Vagina (tissue), 2 donors: ENCODE data around the gene MAB21L4. TPM values are rescaled to one million over a fixed set of nuclear protein-coding genes. Genes with fewer than 3 reads are reported as not detected.

Experiments used
- DNase-seq, 2 donors: peaks; one replicate each; pipeline ENCODE4 v3.0.0-alpha.2; 2017; ENCODE audit errors: extremely low spot score in 2 of 2
- H3K27ac ChIP-seq: fragments of 200-600 bp; sonication (generic); one replicate; pipeline ENCODE4 v1.5.1; 2019
- H3K27me3 ChIP-seq: fragments of 200-600 bp; sonication (generic); one replicate; pipeline ENCODE4 v1.5.1; 2019
- H3K36me3 ChIP-seq, 2 donors: fragments of 200-600 bp; sonication (generic); one replicate each; pipeline ENCODE4 v1.5.1; 2017 to 2019
- H3K4me1 ChIP-seq: fragments of 200-600 bp; sonication (generic); one replicate; pipeline ENCODE4 v1.5.1; 2019
- H3K4me3 ChIP-seq, 2 donors: fragments of 200-600 bp; sonication (generic); 1 replicate in 1 of 2; 2 replicates in 1 of 2; pipeline ENCODE4 v1.5.1; 2016 to 2019
- H3K9me3 ChIP-seq: fragments of 200-600 bp; sonication (generic); one replicate; pipeline ENCODE4 v1.5.1; 2019
- POLR2A ChIP-seq, 2 donors: fragments of 450-650 bp; IDR thresholded peaks; one replicate each; pipeline ENCODE4 v1.6.1; 2017; ENCODE audit warnings: antibody characterized with exemption in 2 of 2, mild to moderate bottlenecking in 2 of 2, moderate library complexity in 2 of 2
- POLR2AphosphoS5 ChIP-seq, 2 donors: sonication (generic); formaldehyde crosslinking; IDR thresholded peaks; one replicate each; pipeline ENCODE4 v1.9.0; 2017; ENCODE audit warnings: antibody characterized with exemption in 2 of 2, mild to moderate bottlenecking in 2 of 2, low read depth in 1 of 2; ENCODE audit not compliant: insufficient read depth in 1 of 2
- intact Hi-C: fragments of 100-400 bp; cut with DNase I; formaldehyde crosslinking; loops from one replicate; pipeline ENCODE4 v1.15.1; 2023
- total RNA-seq: library from RNA; depleted of rRNA; stranded (reverse); fragments of >200 nt; gene quantifications from one replicate; pipeline ENCODE4 v1.2.3, GENCODE V29; 2016
- TF ChIP-seq, protein P1 (sequence below), 3 experiments: fragments of 450-650 bp in 2 of 3; fragments of 200-600 bp in 1 of 3; sonication (generic) in 1 of 3; IDR thresholded peaks; one replicate each; pipeline ENCODE4 v1.5.1; 2017 to 2019; ENCODE audit warnings: antibody characterized with exemption in 3 of 3, mild to moderate bottlenecking in 2 of 3, moderate library complexity in 2 of 3

The MAB21L4 gene
- total RNA-seq, 1 donor from 2014 or later, result 21.1 TPM

DNA sequence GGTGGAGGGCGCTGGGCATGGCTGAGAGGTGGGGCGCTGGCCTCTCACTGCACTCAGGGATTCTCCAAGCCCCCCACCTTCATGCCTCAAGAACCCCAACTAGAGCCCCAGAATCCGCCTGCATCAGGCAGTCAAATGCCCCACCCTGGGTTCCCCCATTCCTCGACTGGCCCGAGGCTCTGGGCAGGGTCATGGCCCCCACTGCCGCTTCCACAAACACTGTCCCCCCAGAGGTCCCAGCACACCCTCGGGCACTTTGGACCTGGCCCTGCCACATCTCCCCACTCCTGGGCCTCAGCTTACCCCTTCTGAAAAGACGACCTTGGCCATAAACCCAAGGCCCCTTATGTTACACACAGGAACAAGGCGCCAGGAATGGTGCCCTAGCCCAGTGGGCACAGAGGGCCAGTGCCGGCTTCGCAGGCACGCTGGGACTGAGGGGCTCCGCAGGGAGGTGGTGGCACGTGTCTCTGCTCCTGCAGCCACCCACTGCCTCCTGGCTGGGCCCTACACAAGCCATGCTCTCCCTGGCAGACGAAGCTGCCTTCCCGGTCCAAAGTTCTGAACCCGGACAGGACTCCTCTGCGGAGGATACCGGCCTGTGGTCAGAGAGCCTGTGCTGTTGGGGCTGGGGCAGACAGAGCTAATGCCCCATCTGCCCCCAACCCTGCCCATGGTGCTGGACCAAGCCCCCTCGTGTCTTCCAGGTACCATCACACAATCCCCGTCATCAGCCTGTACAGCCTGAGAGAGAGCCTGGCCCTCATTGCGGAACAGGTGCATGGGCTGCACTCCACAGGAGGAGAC is 20.5 kb downstream of the MAB21L4 start:
- TF ChIP-seq POLR2AphosphoS5 (IDR thresholded peaks at IDR 0.05; ENCODE audit: insufficient read depth in 1 of 2, low read depth in 1 of 2) (no peak), POLR2A (IDR thresholded peaks at IDR 0.05) (no peak)
- TF ChIP-seq, protein P1, sequence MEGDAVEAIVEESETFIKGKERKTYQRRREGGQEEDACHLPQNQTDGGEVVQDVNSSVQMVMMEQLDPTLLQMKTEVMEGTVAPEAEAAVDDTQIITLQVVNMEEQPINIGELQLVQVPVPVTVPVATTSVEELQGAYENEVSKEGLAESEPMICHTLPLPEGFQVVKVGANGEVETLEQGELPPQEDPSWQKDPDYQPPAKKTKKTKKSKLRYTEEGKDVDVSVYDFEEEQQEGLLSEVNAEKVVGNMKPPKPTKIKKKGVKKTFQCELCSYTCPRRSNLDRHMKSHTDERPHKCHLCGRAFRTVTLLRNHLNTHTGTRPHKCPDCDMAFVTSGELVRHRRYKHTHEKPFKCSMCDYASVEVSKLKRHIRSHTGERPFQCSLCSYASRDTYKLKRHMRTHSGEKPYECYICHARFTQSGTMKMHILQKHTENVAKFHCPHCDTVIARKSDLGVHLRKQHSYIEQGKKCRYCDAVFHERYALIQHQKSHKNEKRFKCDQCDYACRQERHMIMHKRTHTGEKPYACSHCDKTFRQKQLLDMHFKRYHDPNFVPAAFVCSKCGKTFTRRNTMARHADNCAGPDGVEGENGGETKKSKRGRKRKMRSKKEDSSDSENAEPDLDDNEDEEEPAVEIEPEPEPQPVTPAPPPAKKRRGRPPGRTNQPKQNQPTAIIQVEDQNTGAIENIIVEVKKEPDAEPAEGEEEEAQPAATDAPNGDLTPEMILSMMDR (IDR thresholded peaks at IDR 0.05), result no peak
- Histone ChIP-seq H3K27ac (no peak overlapping the region), H3K4me3 (no peak overlapping the region), H3K9me3 (no peaks in the 10 kb centered on the region), H3K27me3 (no peaks in the 10 kb centered on the region), H3K4me1 (no peaks in the 10 kb centered on the region), H3K36me3 (no peaks in the 10 kb centered on the region)
- intact Hi-C loops, result no loop called here
- no peak for DNase-seq

- DNase-seq, result no peak
- H3K4me3 ChIP-seq, result no peak overlapping the region
- H3K27me3 ChIP-seq, result no peaks in the 10 kb centered on the region
- no peaks in the 10 kb centered on the region for H3K9me3 ChIP-seq
- no peaks in the 10 kb centered on the region for H3K4me1 ChIP-seq
- TF ChIP-seq, protein P1 (IDR thresholded peaks at IDR 0.05), result no peak
- no peak for TF ChIP-seq POLR2AphosphoS5 (IDR thresholded peaks at IDR 0.05; ENCODE audit: insufficient read depth in 1 of 2, low read depth in 1 of 2)
- no peak for TF ChIP-seq POLR2A (IDR thresholded peaks at IDR 0.05)
- H3K27ac ChIP-seq, result no peak overlapping the region
- intact Hi-C loops, result no loop called here
- H3K36me3 ChIP-seq, result no peaks in the 10 kb centered on the region
Measured at GRCh38 chr2:240874715-240875227, 21.2 kb downstream of the MAB21L4 start.

GRCh38 chr2:240873805-240874714 is 21.9 kb downstream of the MAB21L4 start:
- TF ChIP-seq POLR2AphosphoS5 (IDR thresholded peaks at IDR 0.05; ENCODE audit: insufficient read depth in 1 of 2, low read depth in 1 of 2) (no peak), POLR2A (IDR thresholded peaks at IDR 0.05) (no peak)
- TF ChIP-seq, protein P1 (IDR thresholded peaks at IDR 0.05), result no peak
- H3K9me3 ChIP-seq, result no peaks in the 10 kb centered on the region
- H3K36me3 ChIP-seq, result no peaks in the 10 kb centered on the region
- H3K4me1 ChIP-seq, result no peaks in the 10 kb centered on the region
- H3K27ac ChIP-seq, result no peak overlapping the region
- intact Hi-C loops, result no loop called here
- H3K27me3 ChIP-seq, result no peaks in the 10 kb centered on the region
- no peak overlapping the region for H3K4me3 ChIP-seq
- DNase-seq, result no peak

GRCh38 chr2:240873098-240873788 is 22.7 kb downstream of the MAB21L4 start:
- TF ChIP-seq POLR2AphosphoS5 (IDR thresholded peaks at IDR 0.05; ENCODE audit: insufficient read depth in 1 of 2, low read depth in 1 of 2) (no peak), POLR2A (IDR thresholded peaks at IDR 0.05) (no peak)
- TF ChIP-seq, protein P1 (IDR thresholded peaks at IDR 0.05), result no peak
- Histone ChIP-seq H3K27me3 (no peaks in the 10 kb centered on the region), H3K4me3 (no peak overlapping the region), H3K36me3 (no peaks in the 10 kb centered on the region), H3K27ac (no peak overlapping the region), H3K9me3 (no peaks in the 10 kb centered on the region), H3K4me1 (no peaks in the 10 kb centered on the region)
- no peak for DNase-seq
- intact Hi-C loops, result no loop called here
